Hepatocyte (in vitro differentiated cells): ENCODE measurements around the gene ZBTB20.

Experiments used
- EZH2 ChIP-seq: fragments of 200-600 bp; sonication (generic); IDR thresholded peaks from 2 replicates; pipeline ENCODE4 v1.6.1; 2016; ENCODE audit warnings: antibody characterized with exemption, mild to moderate bottlenecking, borderline replicate concordance
- EZH2phosphoT487 ChIP-seq: fragments of 200-600 bp; sonication (generic); IDR thresholded peaks from one replicate; pipeline ENCODE4 v1.6.1; 2018; ENCODE audit warnings: antibody characterized with exemption, mild to moderate bottlenecking, low read depth, moderate library complexity; ENCODE audit not compliant: unreplicated experiment, severe bottlenecking
- TF ChIP-seq, protein P1 (sequence below): fragments of 200-600 bp; sonication (generic); IDR thresholded peaks from 2 replicates; pipeline ENCODE4 v1.5.1; 2016; ENCODE audit warnings: antibody characterized with exemption, mild to moderate bottlenecking; ENCODE audit not compliant: poor library complexity

- TF ChIP-seq, protein P1, sequence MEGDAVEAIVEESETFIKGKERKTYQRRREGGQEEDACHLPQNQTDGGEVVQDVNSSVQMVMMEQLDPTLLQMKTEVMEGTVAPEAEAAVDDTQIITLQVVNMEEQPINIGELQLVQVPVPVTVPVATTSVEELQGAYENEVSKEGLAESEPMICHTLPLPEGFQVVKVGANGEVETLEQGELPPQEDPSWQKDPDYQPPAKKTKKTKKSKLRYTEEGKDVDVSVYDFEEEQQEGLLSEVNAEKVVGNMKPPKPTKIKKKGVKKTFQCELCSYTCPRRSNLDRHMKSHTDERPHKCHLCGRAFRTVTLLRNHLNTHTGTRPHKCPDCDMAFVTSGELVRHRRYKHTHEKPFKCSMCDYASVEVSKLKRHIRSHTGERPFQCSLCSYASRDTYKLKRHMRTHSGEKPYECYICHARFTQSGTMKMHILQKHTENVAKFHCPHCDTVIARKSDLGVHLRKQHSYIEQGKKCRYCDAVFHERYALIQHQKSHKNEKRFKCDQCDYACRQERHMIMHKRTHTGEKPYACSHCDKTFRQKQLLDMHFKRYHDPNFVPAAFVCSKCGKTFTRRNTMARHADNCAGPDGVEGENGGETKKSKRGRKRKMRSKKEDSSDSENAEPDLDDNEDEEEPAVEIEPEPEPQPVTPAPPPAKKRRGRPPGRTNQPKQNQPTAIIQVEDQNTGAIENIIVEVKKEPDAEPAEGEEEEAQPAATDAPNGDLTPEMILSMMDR, result no peak
- no peak for TF ChIP-seq EZH2
- TF ChIP-seq EZH2phosphoT487, result no peak
These were observed 323.1 kb downstream of the ZBTB20 start for GRCh38 chr3:114824014-114824413.
